Ovary (tissue), 9 donors: Measurements from ENCODE around the gene STXBP2. TPM values are rescaled to one million over a fixed set of nuclear protein-coding genes. Genes with fewer than 3 reads are reported as not detected.

Experiments
- DNase-seq, 5 donors: peaks; one replicate each; pipeline ENCODE4 v3.0.0-alpha.2; 2019 to 2020
- H3K27ac ChIP-seq, 2 donors: fragments of 200-600 bp; one replicate each; pipeline versions ENCODE4 v1.5.1 to v1.8.0; 2019 to 2022
- H3K27me3 ChIP-seq: fragments of 200-600 bp; one replicate; pipeline ENCODE4 v1.8.0; 2022
- H3K36me3 ChIP-seq: fragments of 200-600 bp; sonication (generic); one replicate; pipeline ENCODE4 v1.5.1; 2019
- H3K4me1 ChIP-seq: one replicate; pipeline ENCODE4 v1.8.1; 2013; ENCODE audit warnings: mild to moderate bottlenecking, moderate library complexity; ENCODE audit not compliant: insufficient read depth
- H3K4me3 ChIP-seq: fragments of 200-600 bp; sonication (generic); one replicate; pipeline ENCODE4 v1.5.1; 2017
- H3K9me3 ChIP-seq, 2 donors: fragments of 200-600 bp in 1 of 2; sonication (generic) in 1 of 2; one replicate each; pipeline versions ENCODE4 v1.5.1 to v1.8.1; 2013 to 2019; ENCODE audit warnings: mild to moderate bottlenecking in 1 of 2, moderate library complexity in 1 of 2
- CTCF ChIP-seq, 3 donors: fragments of 450-650 bp in 2 of 3; fragments of 200-600 bp in 1 of 3; IDR thresholded peaks; one replicate each; pipeline versions ENCODE4 v1.5.1 to v1.8.0; 2016 to 2022; ENCODE audit warnings: antibody characterized with exemption in 3 of 3, mild to moderate bottlenecking in 1 of 3
- EP300 ChIP-seq: sonication (generic); formaldehyde crosslinking; IDR thresholded peaks from one replicate; pipeline ENCODE4 v1.6.1; 2017; ENCODE audit warnings: antibody characterized with exemption
- POLR2A ChIP-seq: fragments of 450-650 bp; IDR thresholded peaks from one replicate; pipeline ENCODE4 v1.6.1; 2017; ENCODE audit warnings: antibody characterized with exemption, mild to moderate bottlenecking, moderate library complexity
- WGBS, 3 donors: extraction: QIAGEN DNeasy Blood & Tissue Kit in 1 of 3; methylation state at CpG; one replicate each; pipeline versions ENCODE4 v1.1.5 to v1.1.7; 2013 to 2017; 5-methylcytosine and 5-hydroxymethylcytosine counted together
- intact Hi-C, 4 donors: fragments of 100-400 bp; cut with DNase I; formaldehyde crosslinking; loops; one replicate each; pipeline versions ENCODE4 v1.11.0 to v1.15.1; 2022 to 2023
- polyA plus RNA-seq, 2 donors: library from polyadenylated mRNA; stranded (reverse); fragments of 200-250 nt in 1 of 2; fragments of 350-450 nt in 1 of 2; fragmentation: Illumina TruSeq in 1 of 2; extraction: RNeasy Lipid Tissue Mini Kit (QIAGEN cat#74804) in 1 of 2; gene quantifications; one replicate each; pipeline ENCODE4 v1.2.3, GENCODE V29; 2013 to 2014
- total RNA-seq, 7 donors: library from RNA; depleted of rRNA in 2 of 7; stranded (reverse); fragments of >200 nt in 2 of 7; fragmentation: NEBNext Ultra II Directional in 3 of 7; extraction: Animal tissue kit (Norgen Biotek cat#: 25700) in 3 of 7; gene quantifications; one replicate each; pipeline versions ENCODE4 v1.1.0 to v1.2.4, GENCODE V29; 2016 to 2023
- donor health status: DM: no; HTN: no; CAD: no; lungs with moderate emphysema.
- donor health status: DM: no; HTN: no; CAD: no.
- donor health status: Bipolar disorder and iron deficiency.
- donor health status: DM: yes; HTN: yes; CAD: no.
- donor health status: DM: no; HTN: no; CAD: no.
- donor health status: DM: yes; HTN: yes; CAD: no.

The STXBP2 gene
- total and polyA plus RNA-seq, 9 donors: 4.9 to 35.6 (median 11.4) TPM

- intact Hi-C loops: loop anchor here in 1 of 4 donors (5.0 kb wide), 1 partner anchor 152 kb away; no protein-coding TSS in a partner anchor
- no peak for TF ChIP-seq POLR2A
- no peak for TF ChIP-seq EP300
- no peak for TF ChIP-seq CTCF (IDR thresholded peaks at IDR 0.05)
- H3K4me3 ChIP-seq: no peak overlapping the region
- no peak for DNase-seq
- 19 to 47% (median 42%) methylated on average over 2 of the region's 2 CpGs for WGBS, 3 donors
- no peaks in the 10 kb centered on the region for H3K4me1 ChIP-seq
- no peak overlapping the region for H3K27ac ChIP-seq
- no peaks in the 10 kb centered on the region for H3K27me3 ChIP-seq
- no peaks in the 10 kb centered on the region for H3K36me3 ChIP-seq
- no peaks in the 10 kb centered on the region for H3K9me3 ChIP-seq
These were observed 13.2 kb downstream of the STXBP2 start for GRCh38 chr19:7650148-7650547.

- Histone ChIP-seq H3K27me3 (no peaks in the 10 kb centered on the region), H3K36me3 (no peaks in the 10 kb centered on the region), H3K4me1 (no peaks in the 10 kb centered on the region), H3K27ac (no peak overlapping the region), H3K9me3 (no peaks in the 10 kb centered on the region), H3K4me3 (no peak overlapping the region)
- 3 to 5% (median 5%) methylated on average over 28 of the region's 28 CpGs for WGBS, 3 donors
- DNase-seq: peak; percentile 60 to 89 (median 81)
- intact Hi-C loops: loop anchor here in 1 of 4 donors (5.0 kb wide), 1 partner anchor 150 kb away; no protein-coding TSS in a partner anchor
- no peak for TF ChIP-seq EP300
- peak; percentile 82 to 90 (median 84) for TF ChIP-seq CTCF (IDR thresholded peaks at IDR 0.05)
These were observed 15.2 kb downstream of the STXBP2 start for GRCh38 chr19:7652061-7652641.

- WGBS, 3 donors: 43 to 50% (median 45%) methylated on average over 8 of the region's 8 CpGs
- Histone ChIP-seq H3K36me3 (no peaks in the 10 kb centered on the region), H3K4me1 (no peaks in the 10 kb centered on the region), H3K4me3 (no peak overlapping the region), H3K27ac (no peak overlapping the region), H3K27me3 (no peaks in the 10 kb centered on the region), H3K9me3 (no peaks in the 10 kb centered on the region)
- intact Hi-C loops: loop anchor here in 1 of 4 donors (5.0 kb wide), 1 partner anchor 148 kb away; no protein-coding TSS in a partner anchor
- TF ChIP-seq EP300 (no peak), CTCF (IDR thresholded peaks at IDR 0.05) (no peak), POLR2A (no peak)
- DNase-seq: no peak
These were observed 17.5 kb downstream of the STXBP2 start for GRCh38 chr19:7654401-7654800.

GRCh38 chr19:7655581-7655980 is 18.7 kb downstream of the STXBP2 start:
- no peaks in the 10 kb centered on the region for H3K4me1 ChIP-seq
- no peak for DNase-seq
- 73 to 76% (median 76%) methylated on average over 8 of the region's 8 CpGs for WGBS, 3 donors
- no peaks in the 10 kb centered on the region for H3K36me3 ChIP-seq
- H3K9me3 ChIP-seq: no peaks in the 10 kb centered on the region
- TF ChIP-seq POLR2A (no peak), EP300 (no peak), CTCF (IDR thresholded peaks at IDR 0.05) (no peak)
- no peak overlapping the region for H3K4me3 ChIP-seq
- intact Hi-C loops: no loop called here
- no peaks in the 10 kb centered on the region for H3K27me3 ChIP-seq
- no peak overlapping the region for H3K27ac ChIP-seq
